OCI-M2 (cell line): Measurements from ENCODE around the gene CD2.

Experiments used
- DNase-seq: peaks from one replicate; lab custom pipeline; 2025; ENCODE audit not compliant: unreplicated experiment; lab: John Stamatoyannopoulos, UW

The CD2 gene

GRCh38 chr1:116759636-116760035, 5.4 kb downstream of the CD2 start:
- no peak for DNase-seq

- no peak for DNase-seq
These were observed 6.3 kb downstream of the CD2 start for GRCh38 chr1:116760487-116760886.

- no peak for DNase-seq
These were observed 6.9 kb downstream of the CD2 start for GRCh38 chr1:116760996-116761665.

- DNase-seq = no peak
These were observed 8.1 kb downstream of the CD2 start for GRCh38 chr1:116762281-116762680.

- no peak for DNase-seq
These were observed 8.5 kb downstream of the CD2 start for GRCh38 chr1:116762781-116763115.

- DNase-seq = no peak
These were observed 9.0 kb downstream of the CD2 start for GRCh38 chr1:116763116-116763786.

- DNase-seq = no peak
These were observed 9.7 kb downstream of the CD2 start for GRCh38 chr1:116763787-116764465.

GRCh38 chr1:116764466-116764898, 10.3 kb downstream of the CD2 start:
- no peak for DNase-seq

GRCh38 chr1:116764906-116765862, 11.0 kb downstream of the CD2 start:
- DNase-seq = no peak

GRCh38 chr1:116765962-116766361, 11.7 kb downstream of the CD2 start:
- DNase-seq = no peak

- DNase-seq = no peak
These were observed 12.6 kb downstream of the CD2 start for GRCh38 chr1:116766616-116767469.

GRCh38 chr1:116767782-116768382, 13.7 kb downstream of the CD2 start:
- no peak for DNase-seq

GRCh38 chr1:116768416-116769103, 14.3 kb downstream of the CD2 start:
- DNase-seq = no peak

GRCh38 chr1:116769104-116769452, 14.8 kb downstream of the CD2 start:
- DNase-seq = no peak

- no peak for DNase-seq
These were observed 15.3 kb downstream of the CD2 start for GRCh38 chr1:116769561-116769977.

GRCh38 chr1:116769994-116770393, 15.8 kb downstream of the CD2 start:
- DNase-seq = no peak

- DNase-seq = no peak
These were observed 16.4 kb downstream of the CD2 start for GRCh38 chr1:116770625-116771024.

- no peak for DNase-seq
These were observed 17.9 kb downstream of the CD2 start for GRCh38 chr1:116771997-116772647.

GRCh38 chr1:116772648-116773045, 18.4 kb downstream of the CD2 start:
- no peak for DNase-seq
